ENCODE data around the gene COL18A1.
A peak's percentile ranks its signal among the peaks of the same experiment; 100 is the strongest.
"Not testable (repeated sequence)": the region's sequence is repeated elsewhere in the genome, so short reads cannot be mapped to it uniquely, and the experiment has no call there.

The COL18A1 gene

GRCh38 chr21:45497846-45498645 is 93.1 kb downstream of the COL18A1 start:
- no peak for DNase-seq

- DNase-seq, result no peak
These were observed 93.7 kb downstream of the COL18A1 start for GRCh38 chr21:45498646-45499000.

DNA sequence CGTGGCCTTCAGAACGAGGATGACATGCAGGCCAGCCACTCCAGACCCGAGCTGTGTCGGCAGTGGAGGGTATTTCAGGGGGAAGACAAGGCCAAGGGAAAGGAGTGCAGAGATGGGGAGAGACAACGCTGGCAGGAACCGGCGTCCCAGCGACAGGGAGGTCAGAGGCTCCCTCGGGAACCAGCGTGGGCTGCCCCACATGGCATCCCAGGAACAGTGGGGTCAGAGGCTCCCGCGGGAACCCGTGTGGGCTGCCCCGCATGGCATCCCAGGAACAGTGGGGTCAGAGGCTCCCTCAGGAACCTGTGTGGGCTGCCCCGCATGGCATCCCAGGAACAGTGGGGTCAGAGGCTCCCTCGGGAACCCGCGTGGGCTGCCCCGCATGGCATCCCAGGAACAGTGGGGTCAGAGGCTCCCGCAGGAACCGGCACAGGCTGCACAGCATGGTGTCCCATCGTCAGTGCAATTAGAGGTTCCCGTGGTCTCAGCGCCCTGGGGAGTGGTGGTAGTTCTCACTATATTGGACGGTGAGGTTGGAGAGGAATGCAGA is 94.3 kb downstream of the COL18A1 start:
- no peak for DNase-seq

GRCh38 chr21:45499970-45500577 is 95.1 kb downstream of the COL18A1 start:
- no peak for DNase-seq

- DNase-seq, result not testable (repeated sequence)
These were observed 96.4 kb downstream of the COL18A1 start for GRCh38 chr21:45501081-45502005.

GRCh38 chr21:45502006-45502345 is 97.0 kb downstream of the COL18A1 start:
- DNase-seq, result no peak

- no peak for DNase-seq
These were observed 97.6 kb downstream of the COL18A1 start for GRCh38 chr21:45502600-45502999.

GRCh38 chr21:45503226-45503625 is 98.3 kb downstream of the COL18A1 start:
- not testable (repeated sequence) for DNase-seq

GRCh38 chr21:45504021-45504515 is 99.1 kb downstream of the COL18A1 start:
- DNase-seq, result no peak

DNA sequence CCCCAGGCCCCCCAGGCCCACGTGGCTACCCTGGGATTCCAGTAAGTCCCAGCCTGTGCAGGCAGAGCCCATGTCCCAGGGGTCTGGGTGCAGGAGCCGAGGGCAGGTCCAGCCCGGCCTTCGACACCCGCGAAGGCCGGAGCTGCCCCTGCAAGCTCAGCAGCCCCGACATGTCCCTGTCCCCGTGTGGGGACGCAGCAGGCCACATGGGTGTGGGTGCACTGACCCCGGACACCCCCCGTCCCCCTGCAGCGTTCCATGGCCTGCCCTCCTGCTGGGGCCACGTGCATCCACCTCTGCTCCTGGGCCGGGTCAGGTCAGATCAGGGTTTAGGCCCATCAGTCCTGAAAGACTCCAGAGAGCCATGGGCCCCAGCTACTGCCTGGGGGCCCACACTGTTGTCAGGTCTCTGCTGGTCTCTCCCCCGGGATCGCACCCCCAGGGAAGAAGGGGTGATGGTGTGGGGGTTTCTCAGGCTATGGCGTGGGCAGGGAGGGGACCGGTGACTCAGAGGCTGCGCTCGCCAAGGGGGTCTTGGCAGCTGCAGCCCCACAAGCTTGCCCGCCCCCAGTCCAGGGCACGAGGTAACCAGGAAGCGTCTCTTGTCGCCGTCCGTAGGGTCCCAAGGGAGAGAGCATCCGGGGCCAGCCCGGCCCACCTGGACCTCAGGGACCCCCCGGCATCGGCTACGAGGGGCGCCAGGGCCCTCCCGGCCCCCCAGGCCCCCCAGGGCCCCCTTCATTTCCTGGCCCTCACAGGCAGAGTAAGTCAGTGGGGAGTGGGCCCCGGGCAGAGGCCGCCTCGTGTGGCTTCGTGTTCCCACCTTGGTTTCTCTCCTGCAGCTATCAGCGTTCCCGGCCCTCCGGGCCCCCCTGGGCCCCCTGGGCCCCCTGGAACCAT is 99.8 kb downstream of the COL18A1 start:
- no peak for DNase-seq

GRCh38 chr21:45505416-45506021 is 100.6 kb downstream of the COL18A1 start:
- DNase-seq, result no peak

DNA sequence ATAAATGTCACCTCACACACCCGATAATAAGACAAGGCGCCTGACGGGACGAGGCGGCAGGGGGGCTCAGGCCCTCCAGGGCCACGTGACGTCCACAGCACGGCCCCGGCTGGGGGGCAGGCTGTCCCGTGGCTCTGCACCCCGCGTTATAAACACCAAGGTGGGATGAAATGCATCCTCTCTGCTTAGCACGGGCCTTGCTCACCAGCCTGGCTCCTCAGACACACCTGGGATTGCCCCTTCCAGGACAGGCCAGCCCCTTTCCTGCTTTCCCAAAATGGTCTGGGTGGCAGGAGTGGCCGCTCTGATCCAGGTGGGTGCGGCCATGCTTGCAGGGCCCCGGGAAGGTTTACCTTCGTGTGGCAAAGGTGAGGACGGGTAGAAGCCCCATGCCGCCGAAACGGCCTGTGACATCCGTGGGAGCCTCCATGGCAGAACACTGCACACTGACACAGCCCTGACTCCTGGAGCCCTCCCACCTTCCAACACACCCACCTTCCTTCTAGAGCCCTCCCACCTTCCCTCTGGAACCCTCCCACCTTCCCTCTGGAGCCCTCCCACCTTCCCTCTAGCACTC is 101.4 kb downstream of the COL18A1 start:
- DNase-seq, result no peak

GRCh38 chr21:45506836-45507522 is 102.0 kb downstream of the COL18A1 start:
- DNase-seq, result no peak

DNA sequence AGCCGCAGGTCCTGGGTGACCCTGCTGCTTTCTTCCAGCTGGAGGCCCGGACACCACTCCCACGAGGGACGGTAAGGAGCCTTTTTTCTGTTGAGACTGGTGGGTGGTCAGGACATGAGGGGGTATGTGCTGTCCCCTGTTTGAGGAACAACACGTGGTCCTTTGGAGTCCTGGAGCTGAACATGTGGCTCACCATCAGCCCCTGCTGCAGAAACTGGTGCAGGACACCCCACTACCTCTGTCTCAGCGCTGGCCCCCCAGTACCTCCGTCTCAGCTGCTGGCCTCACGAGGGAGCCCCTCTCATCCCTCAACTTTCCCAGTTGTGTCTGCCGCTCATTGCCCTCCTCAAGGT is 102.5 kb downstream of the COL18A1 start:
- DNase-seq, result no peak

GRCh38 chr21:45507888-45508508 is 103.0 kb downstream of the COL18A1 start:
- DNase-seq, result no peak

- DNase-seq, result peak; percentile 9
These were observed 103.9 kb downstream of the COL18A1 start for GRCh38 chr21:45508607-45509565.

- no peak for DNase-seq
These were observed 104.9 kb downstream of the COL18A1 start for GRCh38 chr21:45509566-45510465.

DNA sequence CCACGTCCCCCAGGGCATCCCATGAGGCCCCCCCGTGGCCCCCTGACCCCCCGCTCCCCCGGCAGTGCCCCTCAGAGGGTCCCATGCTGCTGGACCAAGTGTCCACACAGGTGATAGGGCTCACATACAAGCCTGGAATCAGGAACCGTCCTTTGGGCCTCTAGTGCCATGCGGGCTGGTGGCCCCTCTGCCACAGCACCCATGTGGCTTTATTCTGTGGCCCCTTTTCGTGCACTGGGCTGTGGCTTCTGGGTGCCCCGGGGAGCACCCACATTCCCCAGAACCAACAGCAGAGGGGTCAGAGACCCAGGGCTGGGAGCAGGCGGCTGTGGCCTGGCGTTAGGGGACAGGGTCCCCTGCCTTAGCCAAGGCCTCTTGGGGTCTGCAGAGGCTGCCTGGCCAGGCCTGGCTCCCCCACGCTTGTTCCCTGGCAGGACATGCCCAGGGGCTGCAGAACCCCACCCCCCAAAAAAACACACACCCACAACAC is 105.5 kb downstream of the COL18A1 start:
- DNase-seq, result no peak
